ENCODE data around the gene TBL2.

The TBL2 gene

GRCh38 chr7:73597978-73598782 lies 19.8 kb upstream of the TBL2 start:
- Histone ChIP-seq H3K27me3 (replicated peaks; ENCODE audit: control insufficient read depth, insufficient read depth, low read length) (no peaks in the 10 kb centered on the region), H3K4me3 (replicated peaks; ENCODE audit: low read depth, low read length) (no peak overlapping the region), H3K36me3 (ENCODE audit: control insufficient read depth, insufficient read depth, low read length) (no peaks in the 10 kb centered on the region)
- no peak for DNase-seq (ENCODE audit: extremely low read depth, insufficient read length)
- no peak for TF ChIP-seq CTCF (IDR thresholded peaks at IDR 0.05; ENCODE audit: insufficient read depth, low read length, poor library complexity, severe bottlenecking)

- H3K27me3 ChIP-seq (replicated peaks; ENCODE audit: control insufficient read depth, insufficient read depth, low read length), result no peaks in the 10 kb centered on the region
- no peak for DNase-seq (ENCODE audit: extremely low read depth, insufficient read length)
These were observed 18.0 kb upstream of the TBL2 start for GRCh38 chr7:73596191-73597065.

GRCh38 chr7:73595358-73595757 lies 17.0 kb upstream of the TBL2 start:
- Histone ChIP-seq H3K27me3 (replicated peaks; ENCODE audit: control insufficient read depth, insufficient read depth, low read length) (no peaks in the 10 kb centered on the region), H3K4me3 (replicated peaks; ENCODE audit: low read depth, low read length) (no peak overlapping the region), H3K36me3 (ENCODE audit: control insufficient read depth, insufficient read depth, low read length) (no peaks in the 10 kb centered on the region)
- no peak for DNase-seq (ENCODE audit: extremely low read depth, insufficient read length)
- no peak for TF ChIP-seq CTCF (IDR thresholded peaks at IDR 0.05; ENCODE audit: insufficient read depth, low read length, poor library complexity, severe bottlenecking)

More at GRCh38 chr7:73596191-73597065, 18.0 kb upstream of the TBL2 start:
- H3K36me3 ChIP-seq (ENCODE audit: control insufficient read depth, insufficient read depth, low read length), result no peaks in the 10 kb centered on the region
- H3K4me3 ChIP-seq (replicated peaks; ENCODE audit: low read depth, low read length), result no peak overlapping the region
- TF ChIP-seq CTCF (IDR thresholded peaks at IDR 0.05; ENCODE audit: insufficient read depth, low read length, poor library complexity, severe bottlenecking), result no peak

- Histone ChIP-seq H3K4me3 (replicated peaks; ENCODE audit: low read depth, low read length) (no peak overlapping the region), H3K27me3 (replicated peaks; ENCODE audit: control insufficient read depth, insufficient read depth, low read length) (no peaks in the 10 kb centered on the region), H3K36me3 (ENCODE audit: control insufficient read depth, insufficient read depth, low read length) (no peaks in the 10 kb centered on the region)
- no peak for DNase-seq (ENCODE audit: extremely low read depth, insufficient read length)
- peak; percentile 2 for TF ChIP-seq CTCF (IDR thresholded peaks at IDR 0.05; ENCODE audit: insufficient read depth, low read length, poor library complexity, severe bottlenecking)
These were observed 15.0 kb upstream of the TBL2 start for GRCh38 chr7:73593207-73594045.

- Histone ChIP-seq H3K4me3 (replicated peaks; ENCODE audit: low read depth, low read length) (no peak overlapping the region), H3K36me3 (ENCODE audit: control insufficient read depth, insufficient read depth, low read length) (no peaks in the 10 kb centered on the region), H3K27me3 (replicated peaks; ENCODE audit: control insufficient read depth, insufficient read depth, low read length) (no peaks in the 10 kb centered on the region)
- TF ChIP-seq CTCF (IDR thresholded peaks at IDR 0.05; ENCODE audit: insufficient read depth, low read length, poor library complexity, severe bottlenecking), result no peak
- no peak for DNase-seq (ENCODE audit: extremely low read depth, insufficient read length)
These were observed 8.5 kb upstream of the TBL2 start for GRCh38 chr7:73586911-73587310.
